ENCODE data around the gene NR2F6. TPM values are rescaled to one million over a fixed set of nuclear protein-coding genes. Genes with fewer than 3 reads are reported as not detected.

Gene NR2F6
- total RNA-seq, 1 donor from 2014 or later, result 41.3 TPM

DNA sequence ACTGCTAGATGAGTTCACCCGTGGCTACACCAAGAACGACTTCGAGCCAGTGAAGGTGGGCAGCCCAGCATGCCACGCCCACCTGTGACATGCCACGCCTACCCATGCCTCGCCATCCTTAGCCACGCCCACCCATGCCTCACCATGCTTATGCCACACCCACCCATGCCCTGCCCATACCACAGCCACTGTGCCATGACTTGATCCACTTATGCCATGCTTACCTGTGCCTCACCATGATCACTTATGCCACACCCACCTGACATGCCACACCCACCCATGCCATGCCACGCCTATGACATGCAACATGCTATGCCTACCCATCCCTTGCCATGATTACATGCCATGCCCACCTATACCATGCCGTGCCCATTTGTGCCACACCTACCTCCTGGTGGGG is 43.5 kb downstream of the NR2F6 start:
- intact Hi-C loops (cut with DNase I), result no loop called here
- Histone ChIP-seq H3K4me1 (no peaks in the 10 kb centered on the region), H3K9me3 (no peaks in the 10 kb centered on the region), H3K36me3 (peaks cover 17 to 61% of the 10 kb centered on the region in 2 donors), H3K27ac (no peak overlapping the region), H3K4me3 (no peak overlapping the region), H3K27me3 (no peaks in the 10 kb centered on the region)
- TF ChIP-seq POLR2AphosphoS5 (IDR thresholded peaks at IDR 0.05; ENCODE audit: insufficient read depth in 1 of 2, low read depth in 1 of 2) (no peak), POLR2A (IDR thresholded peaks at IDR 0.05) (no peak), CTCF (IDR thresholded peaks at IDR 0.05) (no peak)
- no peak for DNase-seq (ENCODE audit: extremely low spot score in 2 of 2)

DNA sequence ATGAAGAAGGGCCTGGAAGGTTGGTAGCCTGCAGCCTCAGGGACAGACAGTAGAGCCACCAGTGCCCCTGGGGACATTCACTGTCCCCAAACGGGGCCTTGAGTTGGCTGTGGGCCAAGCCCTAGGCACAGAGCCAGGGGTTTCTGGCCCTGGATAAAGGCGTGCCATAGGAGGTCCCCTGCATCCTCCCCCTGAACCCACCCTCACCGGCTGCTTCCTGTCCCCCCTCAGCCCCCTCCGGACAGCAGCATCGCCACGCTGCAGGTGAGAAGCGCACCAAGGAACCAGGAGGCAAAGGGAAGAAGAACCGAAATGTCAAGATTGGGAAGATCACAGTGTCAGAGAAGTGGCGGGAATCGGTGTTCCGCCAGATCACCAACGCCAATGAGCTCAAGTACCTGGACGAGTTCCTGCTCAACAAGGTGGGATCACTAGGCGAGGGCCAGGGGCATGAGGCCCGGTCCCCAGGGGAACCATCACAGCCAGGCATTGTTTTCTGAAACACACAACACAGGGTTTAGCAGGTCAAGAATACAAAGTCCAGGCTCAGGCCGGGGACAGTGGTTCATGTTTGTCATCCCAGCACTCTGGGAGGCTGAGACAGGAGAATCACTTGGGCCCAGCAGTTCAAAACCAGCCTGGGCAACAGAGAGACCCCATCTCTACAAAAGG is 45.2 kb downstream of the NR2F6 start:
- Histone ChIP-seq H3K27me3 (no peaks in the 10 kb centered on the region), H3K4me1 (no peaks in the 10 kb centered on the region), H3K27ac (no peak overlapping the region), H3K4me3 (no peak overlapping the region), H3K36me3 (peaks cover 17 to 57% of the 10 kb centered on the region in 2 donors), H3K9me3 (no peaks in the 10 kb centered on the region)
- no peak for DNase-seq (ENCODE audit: extremely low spot score in 2 of 2)
- intact Hi-C loops (cut with DNase I), result no loop called here
- TF ChIP-seq POLR2AphosphoS5 (IDR thresholded peaks at IDR 0.05; ENCODE audit: insufficient read depth in 1 of 2, low read depth in 1 of 2) (no peak), CTCF (IDR thresholded peaks at IDR 0.05) (no peak), POLR2A (IDR thresholded peaks at IDR 0.05) (no peak)

DNA sequence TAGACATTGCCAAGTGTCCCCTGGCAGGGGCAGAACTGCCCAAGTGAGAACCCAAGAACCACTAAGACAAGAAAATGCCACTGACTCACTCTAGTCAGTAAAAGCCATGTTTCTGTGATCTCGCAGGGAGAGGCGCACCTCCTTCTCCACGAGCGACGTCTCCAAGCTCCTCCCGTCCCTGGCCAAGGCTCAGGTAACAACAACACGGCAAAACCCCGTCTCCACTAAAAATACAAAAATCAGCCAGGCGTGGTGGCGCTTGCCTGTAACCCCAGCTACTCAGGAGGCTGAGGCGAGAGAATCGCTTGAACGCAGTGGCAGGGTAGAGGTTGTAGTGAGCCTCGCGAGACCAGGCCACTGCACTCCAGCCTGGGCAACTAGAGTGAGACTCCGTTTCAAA is 48.1 kb downstream of the NR2F6 start:
- intact Hi-C loops (cut with DNase I), result no loop called here
- H3K27me3 ChIP-seq, result no peaks in the 10 kb centered on the region
- H3K36me3 ChIP-seq, result peaks cover 13 to 81% of the 10 kb centered on the region in 2 donors
- no peak overlapping the region for H3K27ac ChIP-seq
- DNase-seq (ENCODE audit: extremely low spot score in 2 of 2), result no peak
- H3K4me3 ChIP-seq, result no peak overlapping the region
- TF ChIP-seq CTCF (IDR thresholded peaks at IDR 0.05) (no peak), POLR2A (IDR thresholded peaks at IDR 0.05) (no peak), POLR2AphosphoS5 (IDR thresholded peaks at IDR 0.05; ENCODE audit: insufficient read depth in 1 of 2, low read depth in 1 of 2) (no peak)
- H3K4me1 ChIP-seq, result no peaks in the 10 kb centered on the region
- H3K9me3 ChIP-seq, result no peaks in the 10 kb centered on the region

GRCh38 chr19:17196610-17197009 is 49.1 kb downstream of the NR2F6 start:
- Histone ChIP-seq H3K27ac (no peak overlapping the region), H3K36me3 (peaks cover 13 to 81% of the 10 kb centered on the region in 2 donors), H3K4me1 (no peaks in the 10 kb centered on the region), H3K4me3 (no peak overlapping the region), H3K27me3 (no peaks in the 10 kb centered on the region), H3K9me3 (no peaks in the 10 kb centered on the region)
- intact Hi-C loops (cut with DNase I), result no loop called here
- TF ChIP-seq CTCF (IDR thresholded peaks at IDR 0.05), result no peak
- TF ChIP-seq POLR2AphosphoS5 (IDR thresholded peaks at IDR 0.05; ENCODE audit: insufficient read depth in 1 of 2, low read depth in 1 of 2), result no peak
- no peak for TF ChIP-seq POLR2A (IDR thresholded peaks at IDR 0.05)
- no peak for DNase-seq (ENCODE audit: extremely low spot score in 2 of 2)

GRCh38 chr19:17195106-17195505 is 50.6 kb downstream of the NR2F6 start:
- no peak for DNase-seq (ENCODE audit: extremely low spot score in 2 of 2)
- Histone ChIP-seq H3K36me3 (peaks cover 5 to 80% of the 10 kb centered on the region in 2 donors), H3K4me1 (no peaks in the 10 kb centered on the region), H3K27ac (no peak overlapping the region), H3K4me3 (no peak overlapping the region), H3K27me3 (no peaks in the 10 kb centered on the region), H3K9me3 (no peaks in the 10 kb centered on the region)
- TF ChIP-seq POLR2AphosphoS5 (IDR thresholded peaks at IDR 0.05; ENCODE audit: insufficient read depth in 1 of 2, low read depth in 1 of 2) (no peak), CTCF (IDR thresholded peaks at IDR 0.05) (no peak), POLR2A (IDR thresholded peaks at IDR 0.05) (no peak)
- intact Hi-C loops (cut with DNase I), result no loop called here
